NCI-H1092 treated with DMSO at 0.1 percent for 48 hours (cell line): ENCODE measurements around the gene TBC1D9.

Source experiments
- DNase-seq: peaks from one replicate; lab custom pipeline; 2025; lab: John Stamatoyannopoulos, UW

Gene TBC1D9

DNA sequence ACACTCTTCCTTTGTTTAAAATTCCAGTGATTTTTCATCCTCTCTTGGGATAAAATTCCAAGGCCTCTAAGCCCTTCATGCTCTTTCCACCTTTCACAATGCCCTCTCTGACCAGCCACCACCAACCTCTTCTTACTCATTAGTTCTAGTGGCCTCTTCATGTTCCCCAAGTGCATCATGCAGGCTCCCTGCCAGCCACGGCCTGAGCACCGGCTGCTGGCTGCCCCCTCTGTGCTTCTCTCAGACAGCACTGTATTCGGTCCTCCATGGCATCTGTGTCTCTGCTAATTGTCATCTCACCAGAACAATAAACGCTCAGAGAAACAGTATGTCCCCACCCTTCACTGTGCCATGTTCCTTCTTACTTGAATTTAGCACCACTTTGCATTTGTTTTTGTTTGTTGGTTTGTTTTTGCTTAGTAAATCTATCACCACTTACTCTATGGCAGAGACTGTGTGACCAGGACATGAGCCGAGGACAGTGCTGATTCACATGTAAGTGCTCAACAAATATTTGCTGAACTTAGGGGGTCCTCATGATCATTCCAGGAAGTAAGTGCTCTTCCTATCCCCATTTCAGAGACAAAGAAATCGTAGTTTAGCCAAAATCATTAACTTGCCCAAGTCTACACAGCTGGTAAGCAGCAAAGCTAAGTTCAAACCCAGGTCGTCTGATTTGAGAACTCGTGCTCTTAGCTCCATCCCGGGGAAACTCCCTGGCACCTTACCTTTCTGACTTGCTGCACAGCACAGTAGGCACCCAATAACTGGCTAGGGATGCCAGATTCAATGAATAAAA lies 110.4 kb downstream of the TBC1D9 start:
- DNase-seq, result peak; percentile 91

DNA sequence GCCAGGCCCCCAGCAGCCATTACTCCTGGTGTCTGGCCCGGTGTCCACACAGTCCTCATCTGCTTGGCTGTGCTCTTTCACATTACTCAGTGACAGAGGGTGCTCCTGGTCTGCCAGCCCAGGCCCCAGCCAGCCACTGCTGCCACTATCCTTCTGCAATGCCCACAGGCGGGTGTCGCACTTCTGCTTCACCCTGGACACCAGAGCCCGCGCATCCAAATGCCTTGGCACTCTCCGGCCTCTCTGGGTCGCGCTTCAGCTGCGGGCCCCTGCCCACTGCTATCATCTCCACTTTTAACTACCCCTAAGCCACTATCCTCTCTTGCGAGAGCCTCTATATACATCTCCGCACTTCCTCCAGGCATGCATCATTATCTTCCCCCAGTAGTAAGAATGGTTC lies 111.0 kb downstream of the TBC1D9 start:
- DNase-seq, result no peak

DNA sequence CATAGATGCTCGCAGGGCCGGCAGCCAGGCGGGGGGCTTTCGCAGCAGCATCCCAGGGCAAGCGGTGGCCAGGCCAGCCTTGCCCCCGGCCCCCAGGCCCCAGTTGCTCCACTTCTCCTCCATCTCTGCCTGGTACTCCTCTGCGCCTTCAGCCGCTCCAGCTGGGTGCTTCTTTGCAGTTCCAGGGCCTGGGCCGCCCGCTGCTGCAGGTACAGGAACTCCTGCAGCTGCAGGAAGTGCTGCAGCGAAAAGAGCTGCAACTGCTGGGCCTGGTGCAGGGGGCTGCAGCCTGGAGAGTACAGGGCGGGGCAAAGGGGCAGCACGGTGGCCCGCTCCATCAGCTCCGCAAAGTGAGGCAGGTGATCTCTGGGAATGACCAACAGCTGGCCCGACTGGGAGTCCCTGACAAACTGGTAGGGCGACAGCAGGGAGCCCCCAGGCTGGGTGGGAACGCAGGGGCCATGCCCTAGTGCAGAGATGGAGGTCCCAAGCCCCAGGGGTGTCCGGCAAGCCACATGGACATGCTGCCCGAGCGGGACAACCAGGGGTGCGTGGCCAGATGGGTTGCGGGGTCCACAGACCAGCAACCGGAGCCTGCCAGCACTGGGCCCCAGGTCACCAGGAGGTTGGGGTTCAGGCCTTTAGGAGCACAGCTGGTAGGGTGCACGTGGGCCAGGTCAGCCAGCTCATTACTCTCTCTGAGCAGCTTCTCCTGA lies 111.6 kb downstream of the TBC1D9 start:
- no peak for DNase-seq

DNA sequence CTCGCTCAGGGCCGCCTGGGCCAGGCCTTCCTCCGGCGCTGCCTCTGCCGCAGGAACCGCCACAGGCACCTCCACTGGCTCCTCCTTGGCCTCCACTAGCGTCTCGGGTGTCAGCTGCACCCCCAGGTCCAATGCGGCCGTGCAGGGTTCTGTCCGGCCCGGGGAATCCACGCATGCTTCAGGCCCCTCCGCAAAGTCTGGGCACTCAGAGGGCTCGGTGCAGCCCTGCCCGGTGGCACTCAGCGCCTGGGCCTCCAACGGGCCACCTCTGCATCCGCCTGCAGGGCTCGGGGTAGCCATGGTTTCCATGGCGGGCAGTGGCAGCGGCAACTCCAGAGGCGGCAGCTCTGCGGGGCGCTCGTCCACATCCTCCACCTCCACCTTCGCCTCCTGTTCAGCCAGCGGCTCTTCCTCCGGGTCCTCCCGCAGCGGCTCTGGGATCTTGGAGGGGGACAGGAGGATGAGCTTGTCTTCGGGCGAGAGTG lies 112.6 kb downstream of the TBC1D9 start:
- no peak for DNase-seq

DNA sequence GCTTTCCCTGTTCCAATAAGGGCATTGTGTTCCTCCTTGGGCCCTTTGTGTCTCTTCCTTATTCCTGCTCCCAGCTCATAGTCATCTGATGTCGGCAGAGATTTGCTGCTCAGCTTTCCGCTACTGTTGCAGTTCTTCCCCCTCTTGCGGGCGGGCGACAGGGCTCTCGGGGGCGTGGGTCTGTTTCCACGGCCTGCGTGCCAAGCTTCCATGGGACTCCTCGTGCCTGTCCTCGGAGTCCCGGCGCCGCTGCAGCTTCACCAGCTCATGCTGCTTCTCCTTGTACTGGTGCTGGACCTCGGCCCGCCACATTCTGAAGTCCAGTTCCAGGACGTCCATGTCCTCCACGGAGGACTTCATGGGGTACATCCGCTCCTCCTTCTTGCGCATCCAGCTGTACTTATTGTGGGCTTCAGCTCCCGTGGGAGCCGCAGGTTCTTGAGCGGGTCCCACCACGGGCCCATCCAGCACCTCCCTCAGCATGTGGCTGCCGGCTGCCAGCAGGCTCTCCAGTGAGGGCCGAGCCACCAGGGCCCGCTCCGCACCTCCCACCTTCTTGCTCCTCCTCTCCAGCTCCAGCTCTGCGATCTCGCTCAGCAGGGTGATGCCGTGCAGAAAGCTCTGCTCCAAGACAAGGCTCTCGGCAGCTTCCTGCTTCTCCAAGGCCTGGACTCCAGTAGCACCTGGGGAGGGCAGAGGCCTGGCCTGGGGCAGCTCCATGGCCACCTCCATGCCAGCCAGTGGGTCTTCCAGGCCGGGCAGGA lies 113.3 kb downstream of the TBC1D9 start:
- DNase-seq, result no peak

DNA sequence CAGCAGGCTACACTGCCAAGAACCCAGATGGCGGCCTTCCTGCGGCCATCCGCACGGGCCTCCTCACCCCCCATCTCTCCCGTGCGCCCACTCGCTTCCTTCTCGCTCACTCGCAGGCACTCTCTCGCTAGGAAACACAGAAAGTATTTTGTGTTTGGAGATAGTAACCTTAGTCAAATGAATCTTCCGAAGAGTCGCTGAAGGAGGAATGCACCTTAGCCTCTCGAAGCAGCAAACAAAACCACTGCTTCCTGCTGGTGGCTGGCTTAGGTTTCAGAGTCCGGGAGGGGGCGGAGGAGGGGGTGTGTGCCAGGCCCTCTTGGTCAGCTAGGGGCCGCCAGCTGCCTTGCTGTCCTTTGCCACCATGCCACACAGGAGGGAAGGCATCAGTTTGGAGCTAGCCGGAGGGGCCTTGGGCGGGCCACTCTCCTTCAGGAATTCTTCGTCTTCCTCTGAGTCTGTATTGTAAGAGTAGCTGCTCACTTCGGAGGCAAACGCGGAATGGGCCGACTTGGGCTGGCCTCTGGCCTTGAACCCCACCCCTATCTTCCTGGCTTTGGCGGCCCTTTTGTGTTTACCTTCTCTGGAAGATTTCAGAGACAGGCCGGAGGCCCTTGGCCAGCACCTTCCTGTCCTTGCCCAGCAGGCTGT lies 114.3 kb downstream of the TBC1D9 start:
- no peak for DNase-seq

DNA sequence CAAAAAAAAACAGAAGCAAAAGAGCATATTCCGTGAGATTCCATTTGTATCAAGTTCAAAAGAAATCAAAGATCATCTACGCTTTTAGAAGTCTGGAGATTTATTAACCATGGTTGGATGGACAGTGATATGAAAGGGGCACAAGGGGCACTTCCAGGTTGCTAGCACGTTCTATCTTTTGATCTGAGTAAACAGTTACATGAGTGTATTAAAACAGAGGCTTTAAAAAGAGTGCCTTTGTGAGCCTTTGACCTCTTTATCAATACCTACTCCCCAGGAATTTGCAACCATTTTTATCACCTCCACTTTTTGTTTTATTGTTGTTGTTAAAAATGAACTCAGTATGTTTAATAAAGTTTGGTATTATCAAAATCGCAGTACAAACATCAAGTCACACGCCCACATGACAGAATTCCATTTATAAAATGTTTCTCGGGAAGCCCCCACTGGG lies 115.1 kb downstream of the TBC1D9 start:
- DNase-seq, result no peak

DNA sequence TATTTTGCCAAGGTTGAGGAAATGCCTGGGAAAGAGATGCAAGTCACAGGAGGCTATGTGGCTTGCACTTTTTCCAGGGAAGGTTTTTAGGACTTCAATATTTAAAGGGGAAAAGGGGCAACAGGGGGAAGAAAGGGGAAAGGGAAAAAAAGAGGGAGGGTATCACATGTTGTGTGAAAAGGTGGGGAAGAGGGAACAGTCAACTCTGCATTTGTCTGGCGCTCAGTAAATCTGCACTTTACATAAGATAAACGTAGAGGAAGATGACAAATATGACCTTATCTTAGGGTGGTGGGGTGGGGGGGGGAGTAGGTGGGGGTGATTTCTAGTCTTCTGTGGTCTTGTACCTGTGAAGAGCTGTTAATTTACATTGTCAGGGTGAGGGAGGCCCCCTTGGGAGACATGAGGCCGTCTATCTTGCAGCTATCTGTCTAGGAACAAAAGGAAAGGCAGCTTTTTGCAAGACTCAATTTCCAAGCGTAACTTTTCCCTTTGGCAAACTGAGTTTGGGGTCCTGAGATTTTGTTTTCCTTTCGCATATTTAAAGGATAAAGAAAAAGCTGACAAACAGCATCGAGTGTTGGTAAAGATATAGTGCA lies 115.9 kb downstream of the TBC1D9 start:
- no peak for DNase-seq

DNA sequence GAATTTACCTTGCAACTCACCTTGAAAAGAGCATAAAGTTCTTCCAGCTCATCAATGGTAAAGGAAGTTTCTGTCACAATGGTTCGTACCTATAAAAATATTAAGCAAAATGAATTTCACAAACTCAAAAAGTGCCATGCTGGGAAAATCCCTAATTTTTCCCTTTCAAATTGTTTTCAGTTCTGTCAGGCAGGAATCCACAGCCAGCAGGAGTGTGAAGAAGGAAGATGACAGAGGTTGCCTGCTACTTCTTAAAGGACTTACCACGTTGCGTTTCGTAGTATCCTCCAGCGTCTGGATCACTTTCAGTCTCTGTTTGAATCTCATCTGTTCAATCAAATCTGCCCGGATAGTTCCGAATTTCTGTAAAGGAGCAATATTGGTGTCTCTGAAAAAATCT lies 117.1 kb downstream of the TBC1D9 start:
- no peak for DNase-seq

DNA sequence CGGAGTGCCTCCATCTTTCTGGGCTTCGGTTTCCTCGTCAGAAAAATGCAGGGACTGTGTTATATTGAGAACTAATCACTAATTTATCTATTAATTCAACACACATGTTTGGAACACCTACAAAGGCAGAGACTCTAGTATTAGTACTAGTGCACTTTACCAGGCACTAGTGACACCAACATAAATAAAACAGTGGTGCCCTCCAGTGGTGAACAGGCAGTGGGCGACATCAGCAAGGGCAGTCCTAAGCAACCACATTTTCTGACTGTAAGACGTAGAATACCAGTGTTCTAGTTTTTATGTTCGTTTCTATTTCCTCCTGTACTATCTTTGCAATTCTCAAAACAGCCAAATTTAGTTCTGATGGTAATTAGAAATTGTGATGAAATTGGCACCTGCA lies 118.3 kb downstream of the TBC1D9 start:
- DNase-seq, result peak; percentile 50

DNA sequence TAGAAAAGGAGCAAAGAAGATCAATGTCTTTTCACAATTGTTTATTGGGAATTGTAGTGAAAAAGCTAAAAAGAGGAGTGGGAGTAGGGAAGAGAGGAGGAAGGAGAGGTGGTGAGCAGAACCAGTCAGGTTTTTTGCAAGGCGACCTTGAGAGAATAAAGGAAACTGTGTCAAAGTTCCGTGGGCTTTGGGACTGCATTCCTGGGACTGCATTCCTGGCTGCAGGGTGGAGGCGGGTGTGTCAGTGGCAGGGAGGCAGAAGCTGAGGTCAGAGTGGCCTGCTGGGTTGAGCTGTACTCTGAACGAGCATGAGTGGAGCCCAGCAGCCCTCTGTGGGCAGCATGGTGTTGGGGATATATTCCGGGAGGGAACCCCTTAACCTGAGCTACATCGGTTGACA lies 120.6 kb downstream of the TBC1D9 start:
- DNase-seq, result no peak

DNA sequence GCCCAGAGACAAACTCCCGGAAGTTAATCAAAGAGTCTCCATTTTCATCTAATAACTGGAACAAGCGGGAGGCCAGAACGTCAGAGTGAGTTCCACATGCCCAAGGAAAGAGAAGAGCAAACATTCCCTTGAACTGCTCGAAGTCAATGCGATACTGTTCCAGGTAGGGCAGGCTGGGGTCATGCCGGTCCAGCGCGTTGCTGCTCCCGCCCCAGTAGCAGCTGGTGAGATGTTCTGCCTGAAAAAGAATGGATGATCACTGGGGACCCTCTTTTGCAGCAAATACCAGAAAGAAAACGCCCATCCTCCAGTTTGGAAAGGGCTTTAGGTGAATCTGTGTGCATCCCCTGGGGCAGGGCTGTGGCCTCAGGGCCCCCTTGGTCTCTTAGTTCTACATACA lies 122.2 kb downstream of the TBC1D9 start:
- no peak for DNase-seq

DNA sequence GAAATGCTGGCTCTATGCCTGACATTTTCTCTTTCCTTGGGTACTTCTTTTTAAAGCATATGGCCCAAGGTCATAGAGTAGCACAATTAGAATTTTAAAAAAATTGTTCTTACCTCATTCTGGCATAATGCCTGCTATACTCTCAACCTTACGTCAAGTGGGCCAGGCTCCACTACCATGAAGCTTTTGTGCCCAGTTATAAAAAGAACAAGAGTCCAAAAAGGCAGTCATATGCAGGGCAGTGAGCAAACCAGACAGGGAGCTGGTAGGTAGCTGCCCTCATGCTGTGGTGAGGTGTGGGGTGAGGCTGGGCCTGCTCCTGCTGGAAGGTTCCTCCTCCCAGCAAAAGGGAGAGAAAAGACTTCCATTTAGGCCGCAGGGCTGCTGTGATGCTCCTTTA lies 123.1 kb downstream of the TBC1D9 start:
- DNase-seq, result peak; percentile 17

DNA sequence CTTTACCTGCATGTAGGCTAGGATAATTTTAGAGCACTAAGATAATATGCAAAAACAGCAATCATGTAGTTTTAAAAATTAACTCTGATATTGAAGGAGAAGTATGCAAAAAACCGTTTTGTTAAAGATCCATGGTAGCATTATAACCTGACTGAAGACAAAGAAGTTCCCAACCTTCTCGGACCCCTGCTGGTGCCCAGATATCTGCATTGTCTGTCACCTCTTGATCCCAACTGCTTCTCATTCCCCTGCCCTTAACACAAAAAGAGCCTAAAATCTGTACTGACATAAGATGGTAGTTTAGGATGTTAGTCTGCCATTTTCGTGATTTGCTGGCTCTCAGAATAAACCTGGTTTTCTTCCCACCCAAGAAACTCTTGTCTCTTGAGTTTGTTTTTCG lies 125.9 kb downstream of the TBC1D9 start:
- DNase-seq, result no peak

DNA sequence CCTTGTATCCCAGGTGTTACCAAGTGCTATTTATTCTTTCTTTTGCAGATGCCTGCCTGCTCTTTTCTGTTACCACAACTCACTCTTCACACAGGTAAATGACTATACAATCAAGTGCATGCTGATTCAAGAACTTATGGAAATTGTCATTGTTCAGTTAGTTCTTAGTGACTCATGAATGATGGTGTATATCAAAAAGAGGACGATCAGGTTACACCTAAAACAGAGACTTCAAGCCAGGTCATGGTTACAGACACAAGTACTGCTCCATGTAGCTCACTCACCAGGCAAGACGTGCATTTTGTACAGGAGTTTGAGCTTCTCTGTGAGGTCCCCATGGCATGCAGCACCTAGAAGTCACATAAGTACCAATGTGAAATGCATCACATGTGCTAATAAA lies 128.2 kb downstream of the TBC1D9 start:
- no peak for DNase-seq

DNA sequence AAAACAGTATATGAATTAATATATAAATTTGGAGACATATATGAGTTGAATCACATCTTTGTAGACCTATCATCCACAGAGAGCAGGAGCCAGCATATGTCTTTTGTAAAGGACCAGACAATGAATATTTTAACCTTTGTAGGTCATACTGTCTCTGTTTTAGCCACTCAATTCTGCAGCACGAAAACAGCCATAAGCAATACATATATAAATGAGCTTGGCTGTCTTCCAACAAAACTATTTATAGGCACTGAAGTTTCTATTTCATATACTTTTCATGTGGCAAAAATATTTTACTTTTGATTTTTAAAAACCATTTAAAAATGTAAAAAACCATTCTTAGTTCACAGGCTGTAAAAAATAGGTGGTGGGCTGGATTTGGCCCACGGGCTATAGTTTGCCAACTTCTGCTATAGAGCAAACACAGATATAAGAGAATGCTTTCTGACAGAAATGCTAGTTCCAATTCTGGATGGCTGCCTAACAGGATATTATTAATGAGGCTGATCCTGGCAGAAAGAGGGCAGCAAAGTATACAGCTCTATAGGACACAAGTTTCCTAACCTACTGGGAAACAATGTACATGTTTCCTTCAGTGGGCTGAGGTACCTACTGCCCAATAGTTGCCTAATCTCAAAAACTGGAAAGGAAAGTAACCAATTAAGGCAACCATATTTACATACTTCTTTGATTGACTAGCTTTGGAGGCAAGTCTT lies 129.4 kb downstream of the TBC1D9 start:
- DNase-seq, result no peak

DNA sequence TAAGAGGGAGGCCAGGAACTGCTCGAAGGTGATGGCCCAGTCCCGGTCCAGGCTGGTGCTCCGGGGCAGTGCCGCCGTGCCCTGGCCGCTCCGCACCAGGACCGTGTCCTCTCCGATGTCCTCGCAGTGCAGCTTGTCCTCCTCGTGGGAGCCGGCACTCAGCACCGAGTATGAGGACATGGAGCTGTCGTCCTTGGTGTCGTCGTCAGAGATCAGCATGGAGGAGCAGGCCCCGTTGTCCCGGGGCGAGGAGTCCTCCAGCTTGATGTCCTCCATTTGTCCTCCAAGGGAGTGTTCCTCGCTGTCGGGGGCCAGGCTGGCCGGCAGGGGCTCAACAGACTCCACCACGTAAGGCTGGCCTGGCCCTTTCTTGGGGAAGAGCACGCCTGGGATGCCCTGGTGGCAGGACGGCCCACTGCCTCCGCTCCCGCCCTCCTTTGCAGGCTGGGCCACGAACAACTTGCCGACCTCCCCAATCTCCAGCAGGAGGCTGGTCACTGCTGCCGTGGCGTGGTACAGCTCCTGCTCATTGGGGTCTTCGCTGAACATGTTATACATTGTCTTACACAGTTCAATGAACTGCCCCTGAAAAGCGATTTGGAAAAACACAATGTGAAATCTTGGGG lies 133.7 kb downstream of the TBC1D9 start:
- DNase-seq, result no peak

DNA sequence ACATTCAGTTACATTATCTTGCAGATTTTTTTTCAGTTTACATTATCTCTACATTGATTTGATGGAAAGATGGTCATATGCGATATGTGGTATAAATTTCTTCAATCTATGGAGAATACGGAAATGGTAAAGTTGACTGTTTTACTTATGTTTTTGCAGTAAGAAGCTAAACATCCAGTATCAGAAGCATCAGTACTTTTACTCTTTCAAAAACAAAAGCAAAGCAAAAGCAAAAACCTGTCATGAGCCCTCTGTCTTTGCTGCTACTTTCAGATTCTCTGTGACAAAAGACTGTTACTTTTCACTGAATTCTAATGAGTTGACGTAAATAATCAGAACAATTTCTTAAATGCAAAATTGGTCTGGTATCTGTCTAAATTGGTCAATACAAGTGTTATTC lies 135.0 kb downstream of the TBC1D9 start:
- DNase-seq, result no peak

DNA sequence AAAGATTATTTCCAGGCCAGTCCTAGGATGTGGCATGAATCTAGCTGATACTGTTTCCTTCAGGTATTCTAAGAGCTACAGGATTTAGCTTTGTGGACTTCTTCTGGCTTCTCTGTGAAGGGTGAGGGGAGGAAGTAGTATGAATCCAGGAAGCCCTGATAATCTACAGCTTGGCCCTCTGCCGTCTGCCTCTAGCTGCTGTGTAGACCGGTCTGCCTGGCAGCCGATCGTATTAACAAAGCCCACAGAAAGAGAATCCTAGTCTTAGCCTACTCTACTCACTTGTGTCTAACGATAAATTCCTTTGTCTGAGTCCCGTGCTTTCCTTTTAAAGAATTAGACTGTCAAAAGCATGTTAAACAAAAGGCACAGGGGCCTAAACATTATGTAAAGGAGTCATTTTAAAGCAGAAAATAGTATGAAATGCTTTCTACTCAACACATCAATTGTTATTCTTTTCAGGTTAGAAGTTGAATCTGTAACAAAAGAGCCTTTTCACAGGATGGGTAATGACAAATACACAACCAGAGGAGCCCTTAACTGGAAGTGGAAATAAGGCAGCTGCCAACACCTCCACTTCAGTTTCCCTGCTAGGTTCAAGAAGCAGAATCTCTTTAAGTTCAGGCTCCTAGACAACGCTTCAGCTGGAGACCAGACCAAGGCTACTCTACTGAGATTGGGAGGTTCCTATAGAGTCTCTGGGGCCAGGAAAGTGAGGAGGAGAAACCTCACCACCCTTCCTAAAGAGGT lies 138.5 kb downstream of the TBC1D9 start:
- DNase-seq, result no peak

DNA sequence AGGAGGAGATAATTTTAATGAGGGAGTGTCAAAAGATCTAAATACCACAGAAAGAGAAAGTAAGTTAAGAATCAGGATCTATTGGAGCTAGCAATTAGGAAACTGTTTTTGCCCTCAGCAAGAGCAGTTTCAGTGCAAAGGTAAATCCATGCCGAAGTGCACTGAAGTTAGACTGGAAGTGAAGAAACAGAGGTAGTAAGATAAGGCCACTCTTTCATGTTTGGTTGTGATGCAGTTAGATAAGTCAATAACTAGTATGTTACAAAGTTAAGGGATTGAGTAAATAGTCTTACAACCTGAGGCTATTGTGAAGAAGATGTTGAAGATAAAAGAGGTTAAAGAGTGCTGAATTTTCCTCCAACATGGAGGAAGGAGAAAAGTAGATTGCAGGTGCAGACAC lies 140.7 kb downstream of the TBC1D9 start:
- DNase-seq, result no peak
